ENCODE data around the gene KCNQ5.

Gene KCNQ5

DNA sequence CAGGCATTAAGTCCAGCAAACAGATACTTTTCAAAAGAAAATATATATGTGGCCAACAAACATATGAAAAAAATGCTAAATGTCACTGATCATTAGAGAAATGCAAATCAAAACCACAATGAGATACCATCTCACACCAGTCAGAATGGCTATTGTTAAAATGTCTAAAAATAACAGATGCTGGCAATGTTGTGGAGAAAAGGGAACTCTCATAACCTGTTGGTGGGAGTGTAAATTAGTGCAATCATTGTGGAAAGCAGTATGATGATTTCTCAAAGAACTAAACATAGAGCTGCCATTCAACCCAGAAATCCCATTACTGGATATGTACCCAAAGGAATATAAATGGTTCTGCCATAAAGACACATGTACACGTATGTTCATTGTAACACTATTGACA lies 20.6 kb downstream of the KCNQ5 start:
- Histone ChIP-seq H3K27me3 (ENCODE audit: insufficient read depth, low read depth, severe bottlenecking) (no peaks in the 10 kb centered on the region), H3K9me3 (ENCODE audit: severe bottlenecking) (no peaks in the 10 kb centered on the region), H3K36me3 (peaks cover 6% of the 10 kb centered on the region), H3K27ac (no peak overlapping the region), H3K4me3 (ENCODE audit: low read depth, low read length) (no peak overlapping the region)
- TF ChIP-seq, protein P1, sequence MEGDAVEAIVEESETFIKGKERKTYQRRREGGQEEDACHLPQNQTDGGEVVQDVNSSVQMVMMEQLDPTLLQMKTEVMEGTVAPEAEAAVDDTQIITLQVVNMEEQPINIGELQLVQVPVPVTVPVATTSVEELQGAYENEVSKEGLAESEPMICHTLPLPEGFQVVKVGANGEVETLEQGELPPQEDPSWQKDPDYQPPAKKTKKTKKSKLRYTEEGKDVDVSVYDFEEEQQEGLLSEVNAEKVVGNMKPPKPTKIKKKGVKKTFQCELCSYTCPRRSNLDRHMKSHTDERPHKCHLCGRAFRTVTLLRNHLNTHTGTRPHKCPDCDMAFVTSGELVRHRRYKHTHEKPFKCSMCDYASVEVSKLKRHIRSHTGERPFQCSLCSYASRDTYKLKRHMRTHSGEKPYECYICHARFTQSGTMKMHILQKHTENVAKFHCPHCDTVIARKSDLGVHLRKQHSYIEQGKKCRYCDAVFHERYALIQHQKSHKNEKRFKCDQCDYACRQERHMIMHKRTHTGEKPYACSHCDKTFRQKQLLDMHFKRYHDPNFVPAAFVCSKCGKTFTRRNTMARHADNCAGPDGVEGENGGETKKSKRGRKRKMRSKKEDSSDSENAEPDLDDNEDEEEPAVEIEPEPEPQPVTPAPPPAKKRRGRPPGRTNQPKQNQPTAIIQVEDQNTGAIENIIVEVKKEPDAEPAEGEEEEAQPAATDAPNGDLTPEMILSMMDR (IDR thresholded peaks at IDR 0.05; ENCODE audit: low read depth, low read length) = no peak
- DNase-seq = no peak

DNA sequence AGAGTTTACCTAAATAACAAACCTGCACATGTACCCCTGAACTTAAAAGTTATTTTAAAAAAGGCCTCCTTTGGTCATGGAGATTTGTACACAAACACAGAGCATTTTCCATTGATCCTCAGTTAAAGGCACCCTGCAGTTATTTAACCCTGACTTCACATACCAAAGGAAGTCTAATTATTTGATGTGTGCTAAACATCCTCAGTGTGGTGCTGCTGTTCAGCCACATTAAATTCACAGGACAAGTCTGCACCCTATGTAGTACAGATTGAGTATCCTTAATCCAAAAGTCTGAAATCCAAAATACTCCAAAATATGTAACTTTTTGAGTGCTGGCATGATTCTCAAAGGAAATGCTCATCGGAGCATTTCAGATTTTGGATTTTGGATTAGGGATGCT lies 21.4 kb downstream of the KCNQ5 start:
- Histone ChIP-seq H3K27ac (no peak overlapping the region), H3K36me3 (peaks cover 6% of the 10 kb centered on the region), H3K27me3 (ENCODE audit: insufficient read depth, low read depth, severe bottlenecking) (no peaks in the 10 kb centered on the region), H3K4me3 (ENCODE audit: low read depth, low read length) (no peak overlapping the region), H3K9me3 (ENCODE audit: severe bottlenecking) (no peaks in the 10 kb centered on the region)
- DNase-seq = no peak
- TF ChIP-seq, protein P1 (IDR thresholded peaks at IDR 0.05; ENCODE audit: low read depth, low read length) = no peak

- Histone ChIP-seq H3K27ac (no peak overlapping the region), H3K27me3 (ENCODE audit: insufficient read depth, low read depth, severe bottlenecking) (no peaks in the 10 kb centered on the region), H3K9me3 (ENCODE audit: severe bottlenecking) (no peaks in the 10 kb centered on the region), H3K36me3 (no peaks in the 10 kb centered on the region; the same call in none of the 2 replicates), H3K4me3 (ENCODE audit: low read depth, low read length) (no peak overlapping the region)
- DNase-seq = no peak
- TF ChIP-seq, protein P1 (IDR thresholded peaks at IDR 0.05; ENCODE audit: low read depth, low read length) = no peak
Observed at GRCh38 chr6:72646604-72647485, 25.0 kb downstream of the KCNQ5 start.

- Histone ChIP-seq H3K36me3 (no peaks in the 10 kb centered on the region; the same call in 1 of the 2 replicates), H3K4me3 (ENCODE audit: low read depth, low read length) (no peak overlapping the region), H3K27ac (no peak overlapping the region), H3K9me3 (ENCODE audit: severe bottlenecking) (no peaks in the 10 kb centered on the region), H3K27me3 (ENCODE audit: insufficient read depth, low read depth, severe bottlenecking) (no peaks in the 10 kb centered on the region)
- TF ChIP-seq, protein P1 (IDR thresholded peaks at IDR 0.05; ENCODE audit: low read depth, low read length) = no peak
- DNase-seq = no peak
Observed at GRCh38 chr6:72647489-72647888, 25.6 kb downstream of the KCNQ5 start.

DNA sequence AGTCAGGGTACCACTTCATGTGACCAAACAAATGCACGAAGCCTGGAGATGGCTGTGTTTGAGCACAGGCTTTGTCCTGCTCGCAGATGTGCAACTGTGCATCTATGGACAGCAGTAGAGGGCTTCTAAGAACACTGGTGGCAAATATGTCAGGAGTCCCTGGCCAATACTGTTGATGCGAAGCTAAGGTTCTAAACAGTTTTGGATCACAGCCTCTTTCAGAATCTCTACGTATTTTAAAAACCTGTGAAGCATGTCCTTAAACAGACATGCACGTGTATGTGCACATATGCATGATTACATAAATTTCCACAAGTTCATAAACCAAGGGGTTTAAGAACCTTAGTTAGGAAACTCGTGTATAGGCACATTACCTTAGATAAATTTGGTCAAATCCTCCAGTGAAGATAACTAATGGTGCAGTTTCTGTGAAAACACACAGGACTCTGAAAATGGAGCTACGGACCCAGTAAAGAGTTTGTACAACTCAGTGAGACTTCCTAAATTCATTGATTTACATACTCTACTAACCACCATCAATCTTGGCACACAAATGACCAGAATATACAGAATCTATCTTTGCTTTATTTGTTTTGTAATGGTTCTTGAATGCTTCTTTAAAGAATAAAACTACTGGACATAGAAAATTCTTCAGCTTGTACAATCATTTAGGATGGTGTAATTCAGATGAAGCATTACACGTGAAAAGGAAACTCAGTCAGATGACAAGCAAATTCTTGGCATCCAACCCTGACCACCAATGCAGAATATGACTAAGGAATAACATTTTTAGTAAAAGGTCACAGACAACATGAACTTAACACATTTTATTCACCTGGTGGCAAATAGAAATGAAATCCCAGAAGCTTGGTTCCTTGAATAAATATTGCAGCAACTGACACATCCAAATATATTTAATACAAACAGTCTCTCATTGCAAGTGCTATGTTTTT lies 27.4 kb downstream of the KCNQ5 start:
- no peak overlapping the region for H3K27ac ChIP-seq
- no peak overlapping the region for H3K4me3 ChIP-seq (ENCODE audit: low read depth, low read length)
- no peaks in the 10 kb centered on the region for H3K27me3 ChIP-seq (ENCODE audit: insufficient read depth, low read depth, severe bottlenecking)
- no peaks in the 10 kb centered on the region; the same call in 1 of the 2 replicates for H3K36me3 ChIP-seq
- no peak for DNase-seq
- no peaks in the 10 kb centered on the region for H3K9me3 ChIP-seq (ENCODE audit: severe bottlenecking)
- TF ChIP-seq, protein P1 (IDR thresholded peaks at IDR 0.05; ENCODE audit: low read depth, low read length) = no peak
